HG02642 (cell line): ENCODE data around the gene CARNS1.

Experiments used
- ATAC-seq: cut with Tn5 transposase; IDR thresholded peaks from one replicate; pipeline ENCODE4 v1.9.1; 2021; ENCODE audit warnings: mild to moderate bottlenecking; ENCODE audit not compliant: unreplicated experiment, poor library complexity

CARNS1 gene

GRCh38 chr11:67415501-67416304, at the start of gene CARNS1:
CARNS1 (plus strand) TSS chr11:67415678; CDS start chr11:67416200, 522 bp downstream.
- ATAC-seq: no peak

- ATAC-seq: no peak
These were observed 49.6 kb upstream of the CARNS1 start for GRCh38 chr11:67365736-67366444.

- ATAC-seq: no peak
These were observed 48.9 kb upstream of the CARNS1 start for GRCh38 chr11:67366546-67366945.

- ATAC-seq: no peak
These were observed 48.3 kb upstream of the CARNS1 start for GRCh38 chr11:67366961-67367760.

GRCh38 chr11:67367761-67368227, 47.7 kb upstream of the CARNS1 start:
- no peak for ATAC-seq

GRCh38 chr11:67368621-67369020, 46.9 kb upstream of the CARNS1 start:
- ATAC-seq: no peak

GRCh38 chr11:67369275-67369674, 46.2 kb upstream of the CARNS1 start:
- no peak for ATAC-seq

GRCh38 chr11:67369801-67370284, 45.6 kb upstream of the CARNS1 start:
- ATAC-seq: no peak

- no peak for ATAC-seq
These were observed 45.0 kb upstream of the CARNS1 start for GRCh38 chr11:67370351-67371076.

GRCh38 chr11:67371189-67371910, 44.1 kb upstream of the CARNS1 start:
- no peak for ATAC-seq

- ATAC-seq: no peak
These were observed 43.6 kb upstream of the CARNS1 start for GRCh38 chr11:67371911-67372320.

GRCh38 chr11:67372321-67372992, 43.0 kb upstream of the CARNS1 start:
- ATAC-seq: peak; percentile 24

GRCh38 chr11:67372993-67373647, 42.4 kb upstream of the CARNS1 start, which contains the start of gene CLCF1:
CLCF1 (minus strand) TSS chr11:67373598; CDS start chr11:67373539, 59 bp downstream.
- peak; percentile 29 for ATAC-seq

GRCh38 chr11:67373648-67374570, 41.6 kb upstream of the CARNS1 start:
- ATAC-seq: peak; percentile 23

- ATAC-seq: no peak
These were observed 40.8 kb upstream of the CARNS1 start for GRCh38 chr11:67374571-67375281.

- no peak for ATAC-seq
These were observed 40.0 kb upstream of the CARNS1 start for GRCh38 chr11:67375320-67376055.
